Left cardiac atrium (tissue), 4 donors: ENCODE results near the gene CARD6. TPM values are rescaled to one million over a fixed set of nuclear protein-coding genes. Genes with fewer than 3 reads are reported as not detected.

Source experiments
- ATAC-seq, 2 donors: fragments of 200-7000 bp; cut with Tn5 transposase; one replicate each; pipeline ENCODE4 v1.9.1; 2020; ENCODE audit warnings: mild to moderate bottlenecking in 2 of 2, moderate library complexity in 2 of 2
- DNase-seq: peaks from one replicate; pipeline ENCODE4 v3.0.0-alpha.2; 2020
- intact Hi-C, 2 donors: fragments of 100-400 bp; cut with DNase I; formaldehyde crosslinking; loops; one replicate each; pipeline versions ENCODE4 v1.14.1 to v1.15.1; 2022 to 2023
- total RNA-seq, 2 donors: library from RNA; stranded (reverse); fragmentation: NEBNext Ultra II Directional; extraction: Animal tissue kit (Norgen Biotek cat#: 25700); gene quantifications; one replicate each; pipeline ENCODE4 v1.2.1, GENCODE V29; 2021
- donor health status: DM: no; HTN: yes; CAD: no.
- donor health status: DM: no; HTN: yes; CAD: no; lungs with severe emphysema.
- donor health status: DM: yes; HTN: yes; CAD: no.
- donor health status: Dilated cardiomyopathy.

CARD6 gene
- total RNA-seq, 2 donors from 2014 or later: 10.6 to 10.8 TPM

- intact Hi-C loops: no loop called here
- ATAC-seq (no peak), DNase-seq (no peak)
Observed at GRCh38 chr5:40826489-40827187, 14.5 kb upstream of the CARD6 start.

GRCh38 chr5:40827188-40827977, 13.8 kb upstream of the CARD6 start:
- DNase-seq: no peak
- intact Hi-C loops: no loop called here
- no peak for ATAC-seq

DNA sequence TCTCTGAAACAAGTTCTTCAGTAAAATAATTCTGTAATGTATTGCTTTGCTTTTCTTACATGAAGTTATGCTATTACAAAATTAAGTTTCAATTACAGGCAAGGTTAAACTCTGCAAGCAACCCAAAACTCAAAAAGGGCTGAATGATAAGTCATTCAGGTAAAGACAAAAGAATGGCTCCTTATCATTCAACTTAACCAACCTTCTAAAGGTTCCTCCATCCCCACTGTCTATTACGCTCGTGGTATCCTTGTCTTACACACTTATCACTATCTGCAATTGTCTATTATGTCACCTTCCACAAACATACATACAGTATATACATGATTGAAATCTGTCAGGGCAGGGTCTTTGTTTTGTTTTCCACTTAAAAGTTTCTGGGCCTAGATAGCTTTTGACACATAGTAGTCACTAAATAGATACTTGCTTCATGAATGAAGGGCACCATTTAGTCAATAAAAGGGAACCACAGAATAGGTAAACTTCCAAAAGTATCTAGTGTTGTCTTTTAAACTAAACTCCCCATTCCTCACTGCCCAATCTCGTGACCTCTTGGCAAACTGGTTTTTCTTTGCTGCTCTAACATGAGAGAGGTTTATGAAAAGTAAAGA, 13.0 kb upstream of the CARD6 start:
- intact Hi-C loops: no loop called here
- ATAC-seq (no peak), DNase-seq (no peak)

DNA sequence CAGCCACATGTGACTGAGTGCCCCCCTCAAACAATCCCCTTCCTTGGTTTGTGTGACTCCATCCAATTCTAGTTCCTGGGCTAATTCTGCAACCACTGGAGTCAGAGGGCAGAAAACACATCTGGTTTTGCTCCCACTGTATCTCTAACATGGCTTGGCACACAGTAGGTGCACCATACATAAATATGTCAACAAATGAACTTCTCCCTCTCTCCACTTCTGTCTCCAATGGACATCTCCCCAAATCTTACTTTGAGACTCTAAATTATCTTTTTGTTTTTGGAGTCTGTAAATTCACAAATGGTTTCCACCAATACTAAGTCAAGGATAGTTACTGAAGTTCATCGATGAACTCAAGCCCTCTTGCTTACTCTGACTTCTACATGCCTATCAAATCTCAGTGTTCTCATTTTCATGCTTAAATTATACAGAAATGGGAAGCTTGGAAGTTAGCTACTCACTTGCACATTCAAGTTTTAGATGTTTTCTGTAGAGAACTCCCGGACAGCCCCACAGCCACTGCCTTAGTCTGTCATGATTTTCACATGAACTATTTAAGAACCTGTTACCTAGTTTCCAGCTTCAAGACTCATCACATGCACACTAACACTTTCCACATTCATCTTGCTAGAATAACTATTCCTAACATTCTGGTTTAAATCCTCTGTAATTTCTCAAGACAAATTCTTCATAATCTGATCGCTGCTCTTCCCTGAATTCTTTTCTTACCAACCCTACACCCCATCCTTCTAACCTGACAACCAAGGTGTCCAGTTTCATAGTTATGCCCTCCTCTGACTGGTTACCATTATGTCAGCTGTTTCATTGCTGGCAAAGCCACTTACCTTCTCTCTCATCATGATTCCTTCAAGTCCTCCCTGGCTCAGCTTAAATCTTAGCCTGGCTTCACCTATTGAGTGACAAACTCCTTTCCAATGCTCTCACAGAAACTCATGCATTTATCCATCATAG, 12.2 kb upstream of the CARD6 start:
- DNase-seq (no peak), ATAC-seq (no peak)
- intact Hi-C loops: no loop called here

DNA sequence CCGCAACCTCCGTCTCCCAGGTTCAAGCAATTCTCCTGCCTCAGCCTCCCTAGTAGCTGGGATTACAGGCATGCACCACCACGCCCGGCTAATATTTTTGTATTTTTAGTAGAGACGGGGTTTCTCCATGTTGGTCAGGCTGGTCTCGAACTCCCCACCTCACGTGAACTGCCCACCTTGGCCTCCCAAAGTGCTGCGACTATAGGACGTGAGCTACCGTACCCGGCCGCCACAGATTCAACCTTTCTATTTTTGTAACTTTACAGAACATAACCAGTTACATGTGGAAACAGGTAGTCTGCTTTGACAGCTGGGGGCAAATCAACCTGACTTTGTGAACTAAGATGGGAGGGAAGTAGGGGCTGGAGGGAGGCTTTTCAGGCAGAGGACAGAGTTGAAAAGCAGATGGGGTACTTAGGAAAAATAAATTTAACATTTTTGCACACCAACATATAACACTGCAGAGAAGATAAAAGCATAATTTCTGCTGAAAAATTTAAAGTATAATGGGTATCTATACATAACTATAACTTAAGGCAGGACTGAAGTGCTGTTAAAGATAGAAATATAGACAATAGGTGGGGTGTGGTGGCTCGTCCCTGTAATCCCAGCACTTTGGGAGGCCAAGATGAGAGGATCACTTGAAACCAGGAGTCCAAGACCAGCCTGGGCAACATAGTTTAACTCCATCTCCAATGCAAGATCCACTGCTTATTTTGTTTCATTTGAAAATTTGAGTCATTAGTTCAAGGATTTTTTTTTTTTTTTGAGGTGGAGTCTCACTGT, 11.2 kb upstream of the CARD6 start:
- intact Hi-C loops: no loop called here
- ATAC-seq (no peak), DNase-seq (no peak)

DNA sequence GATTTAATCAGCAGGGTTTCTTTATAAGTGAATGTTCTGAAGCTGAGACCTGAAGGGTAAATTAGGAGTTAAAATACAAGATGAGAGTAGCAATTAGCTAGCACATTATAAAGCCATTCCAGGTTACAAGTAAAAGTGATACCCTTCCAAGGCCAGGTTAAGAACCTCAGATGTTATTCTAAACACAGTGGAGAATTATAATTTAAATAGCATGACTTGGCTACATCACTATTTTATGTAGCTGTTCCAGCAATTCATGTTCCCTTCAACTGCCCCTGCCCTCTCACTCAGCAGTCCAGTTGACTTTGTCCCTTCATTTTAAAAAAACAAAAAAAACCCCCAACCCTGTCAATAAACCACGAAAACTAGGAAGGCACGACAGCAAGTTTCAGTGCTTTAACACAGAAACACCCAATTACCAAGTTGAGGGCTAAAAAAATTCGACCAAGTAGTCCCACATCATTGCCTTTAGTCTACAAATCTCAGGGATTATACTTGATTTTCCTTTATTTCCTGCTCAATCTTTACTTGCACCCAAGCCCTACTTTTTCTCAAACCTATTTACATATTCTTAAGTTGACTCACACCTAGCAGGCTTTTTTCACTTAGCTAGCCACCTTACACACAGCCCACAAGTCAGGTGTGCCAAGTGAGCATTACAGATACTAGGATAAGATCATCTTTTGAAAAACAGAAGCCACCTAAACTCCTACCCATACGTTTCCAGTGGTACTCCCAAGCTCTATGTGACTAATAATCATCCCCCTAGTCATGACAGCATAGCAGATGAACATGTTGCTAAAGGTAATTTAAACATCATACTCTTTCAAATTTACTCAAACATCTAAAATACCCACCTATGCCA, 9.6 kb upstream of the CARD6 start:
- intact Hi-C loops: no loop called here
- DNase-seq (no peak), ATAC-seq (no peak)

GRCh38 chr5:40832345-40832744, 8.8 kb upstream of the CARD6 start:
- DNase-seq: no peak
- ATAC-seq: no peak
- intact Hi-C loops: no loop called here

GRCh38 chr5:40833712-40834229, 7.4 kb upstream of the CARD6 start:
- intact Hi-C loops: no loop called here
- no peak for ATAC-seq
- DNase-seq: no peak

DNA sequence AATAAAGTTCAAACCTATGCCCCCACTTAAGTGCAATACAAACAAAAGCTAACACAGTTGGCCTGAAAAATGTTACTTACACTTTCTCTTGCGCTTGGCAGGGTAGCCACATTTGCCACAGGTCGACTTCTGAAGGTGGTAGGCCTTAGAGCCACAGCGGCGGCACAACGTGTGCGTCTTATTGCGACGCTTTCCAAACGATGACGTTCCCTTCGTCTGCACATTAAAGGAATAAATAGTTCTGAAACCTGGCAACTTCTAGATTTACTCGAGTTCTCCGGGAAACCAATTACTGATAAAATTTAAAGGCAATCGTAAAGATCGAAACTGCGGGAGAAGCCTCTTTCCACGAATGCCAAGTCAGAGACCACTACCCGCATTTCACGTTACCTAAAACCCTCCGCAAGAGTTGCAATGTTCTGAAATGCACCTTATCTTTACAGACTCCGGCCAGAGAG, 6.7 kb upstream of the CARD6 start:
- intact Hi-C loops: no loop called here
- peak; percentile 33 for DNase-seq
- no peak for ATAC-seq

GRCh38 chr5:40834849-40835787, 6.0 kb upstream of the CARD6 start, which contains the start of gene RPL37:
TSS of gene RPL37 (minus strand) at chr5:40835222. CDS start at chr5:40835185, 37 bp downstream.
- intact Hi-C loops: loop anchor here in 1 of 2 donors (5.0 kb wide), 1 partner anchor 78 kb away; the partner anchor contains the start of gene TTC33
- peak; percentile 99 to 100 for ATAC-seq

GRCh38 chr5:40838086-40838485, 3.1 kb upstream of the CARD6 start:
- no peak for DNase-seq
- no peak for ATAC-seq
- intact Hi-C loops: loop anchor here in 1 of 2 donors (5.0 kb wide), 1 partner anchor 81 kb away; the partner anchor contains the start of gene TTC33

More at GRCh38 chr5:40834849-40835787, 6.0 kb upstream of the CARD6 start, which contains the start of gene RPL37:
- DNase-seq: peak; percentile 97

- intact Hi-C loops: no loop called here
- ATAC-seq (peak in 1 of 2 donors; percentile 61), DNase-seq (no peak)
Observed at GRCh38 chr5:40842351-40842750, 1.2 kb downstream of the CARD6 start.

- ATAC-seq: no peak
- intact Hi-C loops: no loop called here
- DNase-seq: no peak
Observed at GRCh38 chr5:40844565-40844964, 3.4 kb downstream of the CARD6 start.

DNA sequence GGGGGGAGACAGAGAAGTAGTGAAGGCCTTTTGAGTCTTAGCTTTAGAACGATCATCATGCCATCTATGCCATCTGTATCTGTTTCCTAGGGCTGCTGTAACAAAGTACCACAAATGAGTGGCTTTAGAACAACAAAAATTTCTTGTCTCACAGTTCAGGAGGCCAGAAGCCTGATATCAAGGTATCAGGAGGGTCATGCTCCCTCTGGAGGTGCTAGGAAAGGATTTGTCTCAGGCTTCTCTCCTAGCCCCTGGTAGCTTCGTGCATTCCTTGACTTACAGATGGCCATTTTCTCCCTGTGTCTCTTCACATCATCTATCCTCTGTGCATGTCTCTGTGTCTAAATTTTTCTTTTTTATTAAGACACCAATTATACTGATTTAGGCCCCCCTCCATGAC, 5.2 kb downstream of the CARD6 start:
- DNase-seq (no peak), ATAC-seq (no peak)
- intact Hi-C loops: no loop called here

DNA sequence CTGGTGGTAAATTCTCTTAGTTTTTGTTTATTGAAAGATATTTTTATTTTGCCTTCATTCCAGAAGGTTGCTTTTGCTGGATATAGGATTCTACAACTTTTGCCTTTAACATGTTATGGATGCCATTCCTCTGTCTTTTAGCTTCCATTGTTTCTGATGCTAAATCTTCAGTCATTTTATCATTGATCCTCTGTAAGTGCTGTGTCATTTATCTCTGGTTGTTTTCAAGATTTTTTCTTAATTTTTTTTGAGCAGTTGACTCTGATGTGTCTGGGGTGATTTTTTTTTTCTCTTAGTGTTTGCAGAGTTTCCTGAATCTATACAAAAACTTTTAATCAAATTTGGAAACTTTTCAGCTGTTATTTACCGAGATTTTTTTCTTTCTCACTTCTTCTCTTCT, 6.4 kb downstream of the CARD6 start:
- ATAC-seq (no peak), DNase-seq (no peak)
- intact Hi-C loops: no loop called here
